Panc1 (cell line): ENCODE results near the gene MAPK14. TPM values are rescaled to one million over a fixed set of nuclear protein-coding genes. Genes with fewer than 3 reads are reported as not detected.

Experiments used
- ATAC-seq: fragments of 200-7000 bp; cut with Tn5 transposase; 2 replicates; pipeline ENCODE4 v1.9.1; 2020; ENCODE audit warnings: mild to moderate bottlenecking, moderate library complexity
- BruUV-seq: library from RNA; stranded (reverse); fragments of 400-500 nt; replicated peaks from 2 replicates; lab custom pipeline; 2021; lab: Mats Ljungman, UMichigan
- CTCF ChIA-PET: fragments of 300-600 bp; sonication (Branson Sonifier 250); formaldehyde crosslinking; loops from one replicate; lab custom pipeline; 2022; ENCODE audit warnings: antibody characterized with exemption; lab: Charles Lee
- POLR2A ChIA-PET: fragments of 300-600 bp; sonication (Branson Sonifier 250); formaldehyde crosslinking; loops from one replicate; lab custom pipeline; 2022; ENCODE audit warnings: antibody characterized with exemption; lab: Charles Lee
- DNase-seq: peaks from one replicate; pipeline ENCODE4 v3.0.0-alpha.2; 2010; ENCODE audit warnings: low read depth, low spot score
- H3K27ac ChIP-seq: 2 replicates; pipeline ENCODE4 v1.5.1; 2011; ENCODE audit warnings: mild to moderate bottlenecking, low read length, inconsistent platforms
- H3K27me3 ChIP-seq: fragments of 200-500 bp; sonication (Bioruptor generic); 2 replicates; pipeline ENCODE4 v1.6.0; 2014; ENCODE audit warnings: low read length, inconsistent platforms; ENCODE audit not compliant: control insufficient read depth, insufficient read depth
- H3K36me3 ChIP-seq: fragments of 200-500 bp; sonication (Bioruptor generic); 2 replicates; pipeline ENCODE4 v1.5.1; 2014; ENCODE audit warnings: inconsistent platforms, mild to moderate bottlenecking, low read length, moderate library complexity; ENCODE audit not compliant: control insufficient read depth, insufficient read depth
- H3K4me1 ChIP-seq: 2 replicates; pipeline ENCODE4 v1.5.1; 2011; ENCODE audit warnings: inconsistent platforms, mild to moderate bottlenecking, low read length, moderate library complexity; ENCODE audit not compliant: control insufficient read depth, insufficient read depth
- H3K4me3 ChIP-seq, 2 experiments: 2 replicates each; pipeline ENCODE4 v1.5.1; 2011 to 2012; ENCODE audit warnings: low read depth in 2 of 2, low read length in 2 of 2, mild to moderate bottlenecking in 2 of 2, inconsistent platforms in 1 of 2, moderate library complexity in 1 of 2
- H3K9me3 ChIP-seq: fragments of 200-500 bp; sonication (Bioruptor generic); 2 replicates; pipeline ENCODE4 v1.5.1; 2014; ENCODE audit warnings: low read depth, mild to moderate bottlenecking, inconsistent platforms, low read length, moderate library complexity; ENCODE audit not compliant: control insufficient read depth, insufficient read depth
- CTCF ChIP-seq: fragments of 450-650 bp; IDR thresholded peaks from 2 replicates; pipeline ENCODE4 v1.5.1; 2017; ENCODE audit warnings: mild to moderate bottlenecking
- POLR2AphosphoS5 ChIP-seq: IDR thresholded peaks from 2 replicates; pipeline ENCODE4 v1.6.1; 2012; ENCODE audit warnings: mild to moderate bottlenecking, low read depth, low read length, moderate library complexity
- REST ChIP-seq, 2 experiments: IDR thresholded peaks; 2 replicates each; pipeline ENCODE4 v1.6.1; 2011 to 2012; ENCODE audit warnings: low read depth in 2 of 2, control low read depth in 1 of 2, low read length in 1 of 2, mild to moderate bottlenecking in 1 of 2, moderate library complexity in 1 of 2; ENCODE audit not compliant: insufficient read depth in 1 of 2
- SIN3A ChIP-seq: IDR thresholded peaks from 2 replicates; pipeline ENCODE4 v1.6.1; 2012; ENCODE audit warnings: low read depth, mild to moderate bottlenecking, low read length, moderate library complexity, borderline replicate concordance; ENCODE audit not compliant: insufficient read depth
- TCF7L2 ChIP-seq: IDR thresholded peaks from 2 replicates; pipeline ENCODE4 v1.6.1; 2011; ENCODE audit warnings: mild to moderate bottlenecking, low read depth, low read length, inconsistent platforms
- in situ Hi-C: cut with HindIII; loops from 2 replicates; pipeline ENCODE4 v1.10.0; 2016; ENCODE audit warnings: low sequenced_read_pairs, low pct_unique_long_range_greater_than_20kb
- intact Hi-C: fragments of 100-400 bp; cut with micrococcal nuclease; formaldehyde crosslinking; loops from one replicate; pipeline ENCODE4 v1.10.0; 2022; ENCODE audit not compliant: unreplicated experiment
- total RNA-seq: library from RNA; stranded (reverse); gene quantifications from one replicate; pipeline ENCODE4 v1.2.1, GENCODE V29; 2021; ENCODE audit not compliant: unreplicated experiment

MAPK14 gene
- total RNA-seq, 1 experiment from 2014 or later, result 42.3 TPM

GRCh38 chr6:36141091-36141490 is 113.5 kb downstream of the MAPK14 start:
- BruUV-seq, result no TSS peak

GRCh38 chr6:36141961-36142360 is 114.4 kb downstream of the MAPK14 start:
- no TSS peak for BruUV-seq
- POLR2A ChIA-PET, result no interaction called here

More at GRCh38 chr6:36141091-36141490, 113.5 kb downstream of the MAPK14 start:
- in situ Hi-C loops, result no loop called here
- H3K36me3 ChIP-seq, result no peaks in the 10 kb centered on the region
- H3K4me1 ChIP-seq, result no peaks in the 10 kb centered on the region
- ChIA-PET CTCF (no interaction called here), POLR2A (interaction anchor here (0.5 kb wide), 1 partner anchor 197 kb away, joined by 15 read pairs; no protein-coding TSS in a partner anchor)
- DNase-seq (no peak), ATAC-seq (no peak)
- intact Hi-C loops, result no loop called here
- no peaks in the 10 kb centered on the region for H3K27me3 ChIP-seq
- H3K9me3 ChIP-seq, result no peaks in the 10 kb centered on the region
- no peak for TF ChIP-seq SIN3A
- TF ChIP-seq TCF7L2, result no peak
- no peak for TF ChIP-seq CTCF
- TF ChIP-seq POLR2AphosphoS5, result no peak
- no peak for TF ChIP-seq REST (IDR thresholded peaks at IDR 0.05; ENCODE audit: insufficient read depth in 1 of 2, low read depth in 2 of 2, low read length in 1 of 2)
- no peak overlapping the region for H3K27ac ChIP-seq
- H3K4me3 ChIP-seq, result no peak overlapping the region

More at GRCh38 chr6:36141961-36142360, 114.4 kb downstream of the MAPK14 start:
- H3K36me3 ChIP-seq, result no peaks in the 10 kb centered on the region
- CTCF ChIA-PET, result no interaction called here
- no peak for TF ChIP-seq REST (IDR thresholded peaks at IDR 0.05; ENCODE audit: insufficient read depth in 1 of 2, low read depth in 2 of 2, low read length in 1 of 2)
- TF ChIP-seq CTCF, result no peak
- TF ChIP-seq SIN3A, result no peak
- no peak overlapping the region for H3K4me3 ChIP-seq
- no peak overlapping the region for H3K27ac ChIP-seq
- H3K9me3 ChIP-seq, result no peaks in the 10 kb centered on the region
- DNase-seq, result no peak
- no peak for ATAC-seq
- in situ Hi-C loops (no loop called here), intact Hi-C loops (no loop called here)
- H3K27me3 ChIP-seq, result no peaks in the 10 kb centered on the region
- H3K4me1 ChIP-seq, result no peaks in the 10 kb centered on the region
